ENCODE results near the gene MYG1. TPM values are rescaled to one million over a fixed set of nuclear protein-coding genes. Genes with fewer than 3 reads are reported as not detected.
A peak's percentile ranks its signal among the peaks of the same experiment; 100 is the strongest.

The MYG1 gene
- total RNA-seq, 1 experiment from 2014 or later: 32.4 TPM

- no TSS peak for BruUV-seq (replicated peaks)
- H3K4me1 Mint-ChIP-seq (ENCODE audit: low read depth, unreplicated experiment): no peaks in the 10 kb centered on the region
- intact Hi-C loops (cut with micrococcal nuclease; ENCODE audit: unreplicated experiment): no loop called here
- CTCF ChIA-PET: no interaction called here
- DNase-seq: no peak
- no peaks in the 10 kb centered on the region for H3K9me3 Mint-ChIP-seq (ENCODE audit: low read depth, unreplicated experiment)
- no peak overlapping the region for H3K4me3 Mint-ChIP-seq (ENCODE audit: low read depth, unreplicated experiment)
- H3K27ac Mint-ChIP-seq (ENCODE audit: unreplicated experiment): no peak overlapping the region
- TF ChIP-seq, protein P1, sequence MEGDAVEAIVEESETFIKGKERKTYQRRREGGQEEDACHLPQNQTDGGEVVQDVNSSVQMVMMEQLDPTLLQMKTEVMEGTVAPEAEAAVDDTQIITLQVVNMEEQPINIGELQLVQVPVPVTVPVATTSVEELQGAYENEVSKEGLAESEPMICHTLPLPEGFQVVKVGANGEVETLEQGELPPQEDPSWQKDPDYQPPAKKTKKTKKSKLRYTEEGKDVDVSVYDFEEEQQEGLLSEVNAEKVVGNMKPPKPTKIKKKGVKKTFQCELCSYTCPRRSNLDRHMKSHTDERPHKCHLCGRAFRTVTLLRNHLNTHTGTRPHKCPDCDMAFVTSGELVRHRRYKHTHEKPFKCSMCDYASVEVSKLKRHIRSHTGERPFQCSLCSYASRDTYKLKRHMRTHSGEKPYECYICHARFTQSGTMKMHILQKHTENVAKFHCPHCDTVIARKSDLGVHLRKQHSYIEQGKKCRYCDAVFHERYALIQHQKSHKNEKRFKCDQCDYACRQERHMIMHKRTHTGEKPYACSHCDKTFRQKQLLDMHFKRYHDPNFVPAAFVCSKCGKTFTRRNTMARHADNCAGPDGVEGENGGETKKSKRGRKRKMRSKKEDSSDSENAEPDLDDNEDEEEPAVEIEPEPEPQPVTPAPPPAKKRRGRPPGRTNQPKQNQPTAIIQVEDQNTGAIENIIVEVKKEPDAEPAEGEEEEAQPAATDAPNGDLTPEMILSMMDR (IDR thresholded peaks at IDR 0.05; ENCODE audit: unreplicated experiment): no peak
- H3K27me3 Mint-ChIP-seq (ENCODE audit: unreplicated experiment): no peaks in the 10 kb centered on the region
- peaks cover 22% of the 10 kb centered on the region for H3K36me3 Mint-ChIP-seq (ENCODE audit: insufficient read depth, unreplicated experiment)
Measured at GRCh38 chr12:53279283-53279869, 20.1 kb upstream of the MYG1 start.

DNA sequence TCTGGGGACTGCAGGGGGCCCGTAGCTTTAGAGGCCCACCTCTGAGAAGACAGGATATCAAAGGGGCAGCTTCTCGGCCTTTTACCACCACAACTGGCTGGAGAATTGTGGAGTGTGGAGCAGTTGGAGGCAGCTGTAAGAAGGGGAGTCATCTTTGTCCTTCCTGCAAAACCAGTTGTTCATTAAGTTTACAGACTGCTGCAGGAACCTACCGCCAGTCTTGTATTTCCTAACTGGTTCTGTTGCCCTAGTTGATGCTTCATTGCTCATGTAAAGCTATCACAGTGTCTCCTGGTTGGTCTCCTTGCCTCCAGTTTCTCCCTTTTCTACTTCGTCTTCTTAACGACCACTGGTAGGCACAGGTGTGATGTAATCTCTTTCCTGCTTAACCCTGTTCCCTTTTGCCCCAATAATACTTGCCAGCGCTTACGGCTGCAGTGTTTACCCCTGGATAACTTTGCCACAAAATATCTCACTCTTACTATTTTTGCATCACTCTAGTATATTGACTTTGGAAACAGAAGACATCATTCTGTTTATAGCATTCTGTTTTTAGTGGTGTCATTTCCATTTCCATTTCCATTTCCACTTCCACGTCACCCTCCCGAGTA lies 19.5 kb upstream of the MYG1 start:
- Mint-ChIP-seq H3K27me3 (ENCODE audit: unreplicated experiment) (no peaks in the 10 kb centered on the region), H3K36me3 (ENCODE audit: insufficient read depth, unreplicated experiment) (peaks cover 17% of the 10 kb centered on the region), H3K4me3 (ENCODE audit: low read depth, unreplicated experiment) (no peak overlapping the region), H3K9me3 (ENCODE audit: low read depth, unreplicated experiment) (no peaks in the 10 kb centered on the region), H3K4me1 (ENCODE audit: low read depth, unreplicated experiment) (no peaks in the 10 kb centered on the region), H3K27ac (ENCODE audit: unreplicated experiment) (no peak overlapping the region)
- TF ChIP-seq, protein P1 (IDR thresholded peaks at IDR 0.05; ENCODE audit: unreplicated experiment): no peak
- DNase-seq: no peak
- CTCF ChIA-PET: interaction anchor here (0.6 kb wide), 2 partner anchors 22 to 125 kb away, joined by 3 read pairs; no protein-coding TSS in a partner anchor
- no TSS peak for BruUV-seq (replicated peaks)
- intact Hi-C loops (cut with micrococcal nuclease; ENCODE audit: unreplicated experiment): no loop called here

- Mint-ChIP-seq H3K9me3 (ENCODE audit: low read depth, unreplicated experiment) (no peaks in the 10 kb centered on the region), H3K4me1 (ENCODE audit: low read depth, unreplicated experiment) (no peaks in the 10 kb centered on the region), H3K27ac (ENCODE audit: unreplicated experiment) (no peak overlapping the region), H3K27me3 (ENCODE audit: unreplicated experiment) (no peaks in the 10 kb centered on the region), H3K36me3 (ENCODE audit: insufficient read depth, unreplicated experiment) (peaks cover 23% of the 10 kb centered on the region), H3K4me3 (ENCODE audit: low read depth, unreplicated experiment) (no peak overlapping the region)
- intact Hi-C loops (cut with micrococcal nuclease; ENCODE audit: unreplicated experiment): no loop called here
- TF ChIP-seq, protein P1 (IDR thresholded peaks at IDR 0.05; ENCODE audit: unreplicated experiment): no peak
- no peak for DNase-seq
- no TSS peak for BruUV-seq (replicated peaks)
- CTCF ChIA-PET: interaction anchor here (0.5 to 0.8 kb wide), 2 partner anchors 13 to 73 kb away, joined by 3 to 5 read pairs; no protein-coding TSS in a partner anchor
Measured at GRCh38 chr12:53286448-53286847, 13.0 kb upstream of the MYG1 start.

GRCh38 chr12:53287741-53288216 lies 11.7 kb upstream of the MYG1 start:
- Mint-ChIP-seq H3K36me3 (ENCODE audit: insufficient read depth, unreplicated experiment) (peaks cover 23% of the 10 kb centered on the region), H3K27ac (ENCODE audit: unreplicated experiment) (no peak overlapping the region), H3K4me3 (ENCODE audit: low read depth, unreplicated experiment) (no peak overlapping the region), H3K27me3 (ENCODE audit: unreplicated experiment) (no peaks in the 10 kb centered on the region), H3K9me3 (ENCODE audit: low read depth, unreplicated experiment) (no peaks in the 10 kb centered on the region), H3K4me1 (ENCODE audit: low read depth, unreplicated experiment) (no peaks in the 10 kb centered on the region)
- no TSS peak for BruUV-seq (replicated peaks)
- TF ChIP-seq, protein P1 (IDR thresholded peaks at IDR 0.05; ENCODE audit: unreplicated experiment): peak; percentile 52
- CTCF ChIA-PET: no interaction called here
- DNase-seq: peak; percentile 36
- intact Hi-C loops (cut with micrococcal nuclease; ENCODE audit: unreplicated experiment): loop anchor here (1.0 kb wide), 1 partner anchor 74 kb away; no protein-coding TSS in a partner anchor

Measured in Calu3 (cell line).